Pancreas (tissue), 10 donors: ENCODE data around the gene SPRR5. TPM values are rescaled to one million over a fixed set of nuclear protein-coding genes. Genes with fewer than 3 reads are reported as not detected.

Source experiments
- ATAC-seq, 4 donors: fragments of 200-7000 bp; cut with Tn5 transposase; one replicate each; pipeline versions ENCODE4 v1.8.0 to v1.9.1; 2020; ENCODE audit warnings: mild to moderate bottlenecking in 4 of 4, moderate library complexity in 4 of 4
- DNase-seq, 6 donors: peaks; one replicate each; pipeline ENCODE4 v3.0.0-alpha.2; 2020
- FAIRE-seq: peaks from 2 replicates; lab custom pipeline; 2012; peaks lifted over from hg19 to GRCh38; lab: Jason Lieb, UNC
- H3K27ac ChIP-seq, 4 donors: fragments of 200-600 bp; sonication (generic); 1 replicate in 3 of 4; 2 replicates in 1 of 4; pipeline versions ENCODE4 v1.5.0 to v1.8.0; 2020
- H3K27me3 ChIP-seq, 4 donors: fragments of 200-600 bp; one replicate each; pipeline ENCODE4 v1.8.0; 2021
- H3K36me3 ChIP-seq, 3 donors: fragments of 200-600 bp; sonication (generic) in 1 of 3; one replicate each; pipeline versions ENCODE4 v1.5.0 to v1.8.0; 2020 to 2021
- H3K4me1 ChIP-seq, 3 donors: fragments of 200-600 bp; one replicate each; pipeline ENCODE4 v1.8.0; 2021
- H3K4me3 ChIP-seq, 4 donors: fragments of 200-600 bp; sonication (generic) in 2 of 4; one replicate each; pipeline versions ENCODE4 v1.5.0 to v1.8.0; 2020 to 2021
- H3K9me3 ChIP-seq, 4 donors: fragments of 200-600 bp; one replicate each; pipeline ENCODE4 v1.8.0; 2021
- WGBS, 2 donors: extraction: QIAGEN DNeasy Blood & Tissue Kit; methylation state at CpG; one replicate each; pipeline ENCODE4 v1.1.7; 2013; 5-methylcytosine and 5-hydroxymethylcytosine counted together
- intact Hi-C, 3 donors: fragments of 100-400 bp; cut with DNase I; formaldehyde crosslinking; loops; one replicate each; pipeline versions ENCODE4 v1.11.1 to v1.14.2; 2022
- polyA plus RNA-seq, 2 donors: library from polyadenylated mRNA; stranded (reverse); fragments of 200-250 nt; gene quantifications; one replicate each; pipeline ENCODE4 v1.2.3, GENCODE V29; 2013
- total RNA-seq, 6 donors: library from RNA; stranded (reverse); fragmentation: NEBNext Ultra II Directional in 4 of 6; extraction: Animal tissue kit (Norgen Biotek cat#: 25700) in 4 of 6; gene quantifications; one replicate each; pipeline versions ENCODE4 v1.2.1 to v1.2.4, GENCODE V29; 2021 to 2023
- TF ChIP-seq, protein P1 (sequence below), 4 donors: fragments of 200-600 bp; sonication (generic) in 3 of 4; IDR thresholded peaks; one replicate each; pipeline versions ENCODE4 v1.5.0 to v1.8.0; 2021; ENCODE audit warnings: antibody characterized with exemption in 4 of 4
- donor health status: healthy with polysubstance abuse.
- donor health status: DM: no; HTN: no; CAD: no; lungs with moderate emphysema.
- donor health status: DM: no; HTN: no; CAD: no.
- donor health status: control.
- donor health status: control.
- donor health status: Bipolar disorder and iron deficiency.
- donor health status: DM: yes; HTN: yes; CAD: no.
- donor health status: DM: no; HTN: no; CAD: no.
- donor health status: DM: no; HTN: no; CAD: no.
- donor health status: DM: yes; HTN: yes; CAD: no.

Gene SPRR5
- total and polyA plus RNA-seq, 8 donors: not detected

DNA sequence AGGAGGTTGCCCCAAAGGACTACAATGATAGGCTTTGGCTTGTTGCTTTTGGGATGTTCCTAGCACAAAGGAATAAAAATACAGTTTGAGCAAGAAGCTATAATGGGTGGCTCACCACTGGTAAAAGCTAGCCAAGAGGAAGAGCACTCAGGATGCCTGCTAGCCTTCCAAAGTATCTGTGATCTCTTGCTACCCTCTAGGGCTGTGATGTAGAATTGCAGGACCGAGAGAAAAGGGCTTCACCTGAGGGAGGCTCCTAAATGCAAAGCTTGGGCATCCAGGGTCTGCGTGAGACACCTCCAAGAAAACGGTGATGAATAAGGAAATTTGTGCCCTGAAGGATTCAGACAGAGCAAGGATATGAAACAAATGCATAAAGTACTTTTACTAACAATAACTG, 20.9 kb upstream of the SPRR5 start:
- WGBS, 2 donors: 62 to 69% methylated on average over 3 of the region's 3 CpGs

DNA sequence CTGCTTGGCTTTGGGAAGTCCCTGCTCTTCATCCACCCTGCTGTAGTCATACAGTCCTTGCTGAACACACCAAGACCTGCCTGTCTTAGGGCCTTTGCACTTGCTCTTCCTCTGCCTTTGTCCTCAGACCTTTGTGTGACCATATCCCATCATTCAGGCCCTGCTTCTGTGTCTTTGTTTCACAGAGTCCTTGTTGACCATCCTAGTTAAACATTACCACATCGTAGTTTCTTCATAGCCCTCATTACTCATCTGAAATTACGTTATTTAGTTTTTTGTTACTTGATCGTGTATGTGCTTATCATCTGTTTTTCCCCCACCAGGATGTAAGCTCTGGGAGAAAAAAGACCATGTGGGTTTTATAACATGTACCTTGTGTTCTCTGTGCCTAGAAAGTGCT, 18.3 kb upstream of the SPRR5 start:
- DNase-seq: no peak
- H3K27me3 ChIP-seq: peaks cover 0 to 3% (median 0%) of the 10 kb centered on the region in 4 donors
- no peaks in the 10 kb centered on the region for H3K36me3 ChIP-seq
- TF ChIP-seq, protein P1, sequence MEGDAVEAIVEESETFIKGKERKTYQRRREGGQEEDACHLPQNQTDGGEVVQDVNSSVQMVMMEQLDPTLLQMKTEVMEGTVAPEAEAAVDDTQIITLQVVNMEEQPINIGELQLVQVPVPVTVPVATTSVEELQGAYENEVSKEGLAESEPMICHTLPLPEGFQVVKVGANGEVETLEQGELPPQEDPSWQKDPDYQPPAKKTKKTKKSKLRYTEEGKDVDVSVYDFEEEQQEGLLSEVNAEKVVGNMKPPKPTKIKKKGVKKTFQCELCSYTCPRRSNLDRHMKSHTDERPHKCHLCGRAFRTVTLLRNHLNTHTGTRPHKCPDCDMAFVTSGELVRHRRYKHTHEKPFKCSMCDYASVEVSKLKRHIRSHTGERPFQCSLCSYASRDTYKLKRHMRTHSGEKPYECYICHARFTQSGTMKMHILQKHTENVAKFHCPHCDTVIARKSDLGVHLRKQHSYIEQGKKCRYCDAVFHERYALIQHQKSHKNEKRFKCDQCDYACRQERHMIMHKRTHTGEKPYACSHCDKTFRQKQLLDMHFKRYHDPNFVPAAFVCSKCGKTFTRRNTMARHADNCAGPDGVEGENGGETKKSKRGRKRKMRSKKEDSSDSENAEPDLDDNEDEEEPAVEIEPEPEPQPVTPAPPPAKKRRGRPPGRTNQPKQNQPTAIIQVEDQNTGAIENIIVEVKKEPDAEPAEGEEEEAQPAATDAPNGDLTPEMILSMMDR (IDR thresholded peaks at IDR 0.05): no peak
- intact Hi-C loops: no loop called here
- no peak for FAIRE-seq
- ATAC-seq: peak in 1 of 4 donors; percentile 44
- WGBS, 2 donors: 22 to 27% methylated on average over 3 of the region's 3 CpGs
- H3K9me3 ChIP-seq: no peaks in the 10 kb centered on the region
- H3K4me3 ChIP-seq: no peak overlapping the region
- H3K27ac ChIP-seq: no peak overlapping the region
- no peaks in the 10 kb centered on the region for H3K4me1 ChIP-seq

More for the DNA sequence above, 20.9 kb upstream of the SPRR5 start:
- TF ChIP-seq, protein P1 (IDR thresholded peaks at IDR 0.05): no peak
- ATAC-seq (no peak), FAIRE-seq (no peak), DNase-seq (no peak)
- H3K9me3 ChIP-seq: no peaks in the 10 kb centered on the region
- H3K27ac ChIP-seq: no peak overlapping the region
- intact Hi-C loops: no loop called here
- H3K27me3 ChIP-seq: peaks cover 0 to 3% (median 0%) of the 10 kb centered on the region in 4 donors
- no peaks in the 10 kb centered on the region for H3K4me1 ChIP-seq
- no peak overlapping the region for H3K4me3 ChIP-seq
- H3K36me3 ChIP-seq: no peaks in the 10 kb centered on the region

DNA sequence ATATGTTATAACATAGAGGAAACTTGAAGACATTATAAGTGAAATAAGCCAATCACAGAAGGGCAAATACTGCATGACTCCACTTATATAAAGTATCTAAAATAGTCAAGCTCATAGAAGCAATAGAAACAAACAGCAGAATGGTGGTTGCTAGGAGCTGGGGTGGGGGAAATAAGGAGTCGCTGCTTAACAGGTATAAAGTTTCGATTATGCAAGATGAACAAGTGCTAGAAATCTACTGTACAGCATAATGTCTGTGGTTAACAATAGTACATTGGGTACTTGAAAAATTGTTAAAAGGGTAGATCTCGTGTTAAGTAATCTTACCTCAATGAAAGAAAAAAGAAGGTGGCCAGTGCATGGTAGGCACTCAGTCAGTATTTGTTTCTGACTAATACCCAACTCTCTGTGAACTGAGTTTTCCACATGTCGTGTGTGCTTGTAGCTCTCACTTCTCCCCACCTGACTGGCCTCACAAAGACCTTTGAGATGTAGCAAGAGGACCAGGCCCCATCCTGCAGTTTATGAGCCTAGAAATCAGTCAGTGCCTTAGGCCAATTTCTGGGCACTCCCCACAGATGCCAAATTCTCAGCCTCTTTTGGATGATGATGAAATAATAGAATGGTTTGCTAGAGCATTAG, 14.7 kb upstream of the SPRR5 start:
- TF ChIP-seq, protein P1 (IDR thresholded peaks at IDR 0.05): no peak
- H3K27me3 ChIP-seq: no peaks in the 10 kb centered on the region
- no peak overlapping the region for H3K27ac ChIP-seq
- 64 to 78% methylated on average over 4 of the region's 4 CpGs for WGBS, 2 donors
- DNase-seq: no peak
- H3K4me1 ChIP-seq: no peaks in the 10 kb centered on the region
- no peak overlapping the region for H3K4me3 ChIP-seq
- no peaks in the 10 kb centered on the region for H3K36me3 ChIP-seq
- FAIRE-seq: no peak
- no peaks in the 10 kb centered on the region for H3K9me3 ChIP-seq
- ATAC-seq: no peak
- intact Hi-C loops: no loop called here

DNA sequence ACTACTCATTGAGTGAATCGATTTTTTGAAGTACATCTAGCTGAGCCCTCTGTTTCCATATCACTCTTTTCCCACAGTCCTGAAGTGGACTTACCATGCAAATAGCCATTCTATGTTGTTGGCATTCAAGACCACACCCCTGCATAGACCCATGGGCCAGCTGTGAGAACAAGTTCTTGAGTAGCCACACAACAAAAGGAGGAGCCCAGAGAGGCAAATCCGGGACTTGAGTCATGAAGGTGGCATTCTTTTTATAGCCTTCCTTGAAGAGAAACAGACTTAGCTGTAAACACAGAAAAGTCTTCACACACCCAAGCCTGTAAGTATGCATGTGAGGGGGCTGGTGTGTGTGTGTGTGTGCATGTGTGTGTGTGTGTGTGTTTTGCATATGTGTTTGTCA, 13.8 kb upstream of the SPRR5 start:
- TF ChIP-seq, protein P1 (IDR thresholded peaks at IDR 0.05): no peak
- Histone ChIP-seq H3K9me3 (no peaks in the 10 kb centered on the region), H3K36me3 (no peaks in the 10 kb centered on the region), H3K27me3 (no peaks in the 10 kb centered on the region), H3K4me1 (no peaks in the 10 kb centered on the region), H3K27ac (no peak overlapping the region), H3K4me3 (no peak overlapping the region)
- ATAC-seq (no peak), DNase-seq (no peak), FAIRE-seq (no peak)
- 56 to 68% methylated on average over 2 of the region's 2 CpGs for WGBS, 2 donors
- intact Hi-C loops: no loop called here

DNA sequence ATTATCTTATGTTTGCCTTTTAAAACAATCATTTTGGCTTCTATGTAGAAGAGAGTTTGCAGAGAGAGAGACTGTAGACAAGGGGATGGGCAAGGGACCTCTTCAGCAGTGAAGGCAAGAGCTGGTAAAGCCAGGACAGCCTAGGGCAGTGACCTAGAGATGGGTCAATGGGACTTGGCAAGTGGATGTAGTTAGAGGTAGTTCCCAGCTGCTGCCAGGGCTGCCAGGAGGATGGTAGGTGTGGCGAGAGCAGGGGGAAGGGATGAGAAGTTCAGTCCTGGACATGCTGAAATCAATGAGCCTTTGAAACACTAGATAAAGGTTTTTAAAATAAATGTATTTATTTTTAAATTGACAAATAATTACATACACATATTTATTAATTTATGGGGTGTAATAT, 6.4 kb upstream of the SPRR5 start:
- 84 to 85% methylated on average over 1 of the region's 1 CpG for WGBS, 2 donors
- no peaks in the 10 kb centered on the region for H3K4me1 ChIP-seq
- no peak for DNase-seq
- no peaks in the 10 kb centered on the region for H3K27me3 ChIP-seq
- TF ChIP-seq, protein P1 (IDR thresholded peaks at IDR 0.05): no peak
- ATAC-seq: no peak
- no peak overlapping the region for H3K4me3 ChIP-seq
- no peak for FAIRE-seq
- no peaks in the 10 kb centered on the region for H3K9me3 ChIP-seq
- H3K36me3 ChIP-seq: no peaks in the 10 kb centered on the region
- no peak overlapping the region for H3K27ac ChIP-seq
- intact Hi-C loops: no loop called here
